SK-N-MC (cell line): Measurements from ENCODE around the gene TEKT1.
"Not testable (repeated sequence)": the region's sequence is repeated elsewhere in the genome, so short reads cannot be mapped to it uniquely, and the experiment has no call there.

Source experiments
- EZH2 ChIP-seq: fragments of 200-600 bp; sonication (generic); IDR thresholded peaks from one replicate; pipeline ENCODE4 v1.6.1; 2017; ENCODE audit warnings: antibody characterized with exemption
- POLR2AphosphoS5 ChIP-seq: IDR thresholded peaks from 2 replicates; pipeline ENCODE4 v1.6.1; 2012; ENCODE audit warnings: mild to moderate bottlenecking, low read depth, low read length, borderline replicate concordance

- TF ChIP-seq EZH2, POLR2AphosphoS5: not testable (repeated sequence)
Measured at GRCh38 chr17:6841769-6842168, 10.2 kb upstream of the TEKT1 start.
